ENCODE results near the gene ZNF197. TPM values are rescaled to one million over a fixed set of nuclear protein-coding genes. Genes with fewer than 3 reads are reported as not detected.

ZNF197 gene
- total and polyA plus RNA-seq, 10 of the 15 experiments (the other 5 are each of a cell fraction or from before 2014, with no cell fraction given): 3.2 to 16.6 (median 9.7) TPM

DNA sequence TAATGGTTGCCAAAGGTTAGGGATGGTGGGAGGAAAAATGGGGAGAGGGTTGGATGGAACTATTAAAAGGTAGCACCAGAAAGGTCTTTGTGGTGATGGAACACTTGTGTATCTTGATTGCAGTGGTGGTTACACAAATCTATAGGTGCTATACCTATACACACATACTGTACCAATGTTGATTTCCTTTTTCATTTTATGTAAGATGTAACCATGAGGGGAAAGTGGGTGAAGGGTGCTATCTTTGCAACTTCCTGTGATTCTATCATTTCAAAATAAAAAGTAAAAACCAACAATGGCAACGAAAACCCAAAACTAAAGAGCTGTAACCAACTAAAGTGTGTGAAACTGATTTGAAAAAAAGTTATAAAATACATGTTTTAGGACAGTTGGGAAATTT is 22.9 kb downstream of the ZNF197 start (continued):
- TF ChIP-seq, protein P1, sequence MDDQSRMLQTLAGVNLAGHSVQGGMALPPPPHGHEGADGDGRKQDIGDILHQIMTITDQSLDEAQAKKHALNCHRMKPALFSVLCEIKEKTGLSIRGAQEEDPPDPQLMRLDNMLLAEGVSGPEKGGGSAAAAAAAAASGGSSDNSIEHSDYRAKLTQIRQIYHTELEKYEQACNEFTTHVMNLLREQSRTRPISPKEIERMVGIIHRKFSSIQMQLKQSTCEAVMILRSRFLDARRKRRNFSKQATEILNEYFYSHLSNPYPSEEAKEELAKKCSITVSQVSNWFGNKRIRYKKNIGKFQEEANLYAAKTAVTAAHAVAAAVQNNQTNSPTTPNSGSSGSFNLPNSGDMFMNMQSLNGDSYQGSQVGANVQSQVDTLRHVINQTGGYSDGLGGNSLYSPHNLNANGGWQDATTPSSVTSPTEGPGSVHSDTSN (IDR thresholded peaks at IDR 0.05; ENCODE audit: insufficient replicate concordance, low read depth, low read length): no peak
- TF ChIP-seq SREBF1 (IDR thresholded peaks at IDR 0.05; ENCODE audit: low read length) (no peak), KLF5 (IDR thresholded peaks at IDR 0.05; ENCODE audit: partially characterized antibody) (no peak), IRF4 (IDR thresholded peaks at IDR 0.05; ENCODE audit: low read depth, low read length) (no peak), NFYA (IDR thresholded peaks at IDR 0.05; ENCODE audit: borderline replicate concordance, low read depth, low read length) (no peak), CHD2 (IDR thresholded peaks at IDR 0.05; ENCODE audit: borderline replicate concordance, low read depth, low read length) (no peak), TCF3 (IDR thresholded peaks at IDR 0.05; ENCODE audit: borderline replicate concordance, insufficient read depth, low read depth, low read length) (no peak), ZZZ3 (IDR thresholded peaks at IDR 0.05; ENCODE audit: control insufficient read depth, insufficient read length, low read depth) (no peak), SIN3A (IDR thresholded peaks at IDR 0.05; ENCODE audit: low read depth, low read length) (no peak)
- TF ChIP-seq, protein P2, sequence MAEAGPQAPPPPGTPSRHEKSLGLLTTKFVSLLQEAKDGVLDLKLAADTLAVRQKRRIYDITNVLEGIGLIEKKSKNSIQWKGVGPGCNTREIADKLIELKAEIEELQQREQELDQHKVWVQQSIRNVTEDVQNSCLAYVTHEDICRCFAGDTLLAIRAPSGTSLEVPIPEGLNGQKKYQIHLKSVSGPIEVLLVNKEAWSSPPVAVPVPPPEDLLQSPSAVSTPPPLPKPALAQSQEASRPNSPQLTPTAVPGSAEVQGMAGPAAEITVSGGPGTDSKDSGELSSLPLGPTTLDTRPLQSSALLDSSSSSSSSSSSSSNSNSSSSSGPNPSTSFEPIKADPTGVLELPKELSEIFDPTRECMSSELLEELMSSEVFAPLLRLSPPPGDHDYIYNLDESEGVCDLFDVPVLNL (IDR thresholded peaks at IDR 0.05; ENCODE audit: low read depth, low read length): no peak
- TF ChIP-seq, protein P3, sequence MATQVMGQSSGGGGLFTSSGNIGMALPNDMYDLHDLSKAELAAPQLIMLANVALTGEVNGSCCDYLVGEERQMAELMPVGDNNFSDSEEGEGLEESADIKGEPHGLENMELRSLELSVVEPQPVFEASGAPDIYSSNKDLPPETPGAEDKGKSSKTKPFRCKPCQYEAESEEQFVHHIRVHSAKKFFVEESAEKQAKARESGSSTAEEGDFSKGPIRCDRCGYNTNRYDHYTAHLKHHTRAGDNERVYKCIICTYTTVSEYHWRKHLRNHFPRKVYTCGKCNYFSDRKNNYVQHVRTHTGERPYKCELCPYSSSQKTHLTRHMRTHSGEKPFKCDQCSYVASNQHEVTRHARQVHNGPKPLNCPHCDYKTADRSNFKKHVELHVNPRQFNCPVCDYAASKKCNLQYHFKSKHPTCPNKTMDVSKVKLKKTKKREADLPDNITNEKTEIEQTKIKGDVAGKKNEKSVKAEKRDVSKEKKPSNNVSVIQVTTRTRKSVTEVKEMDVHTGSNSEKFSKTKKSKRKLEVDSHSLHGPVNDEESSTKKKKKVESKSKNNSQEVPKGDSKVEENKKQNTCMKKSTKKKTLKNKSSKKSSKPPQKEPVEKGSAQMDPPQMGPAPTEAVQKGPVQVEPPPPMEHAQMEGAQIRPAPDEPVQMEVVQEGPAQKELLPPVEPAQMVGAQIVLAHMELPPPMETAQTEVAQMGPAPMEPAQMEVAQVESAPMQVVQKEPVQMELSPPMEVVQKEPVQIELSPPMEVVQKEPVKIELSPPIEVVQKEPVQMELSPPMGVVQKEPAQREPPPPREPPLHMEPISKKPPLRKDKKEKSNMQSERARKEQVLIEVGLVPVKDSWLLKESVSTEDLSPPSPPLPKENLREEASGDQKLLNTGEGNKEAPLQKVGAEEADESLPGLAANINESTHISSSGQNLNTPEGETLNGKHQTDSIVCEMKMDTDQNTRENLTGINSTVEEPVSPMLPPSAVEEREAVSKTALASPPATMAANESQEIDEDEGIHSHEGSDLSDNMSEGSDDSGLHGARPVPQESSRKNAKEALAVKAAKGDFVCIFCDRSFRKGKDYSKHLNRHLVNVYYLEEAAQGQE (IDR thresholded peaks at IDR 0.05; ENCODE audit: low read depth, low read length): no peak
- TF ChIP-seq, protein P4, sequence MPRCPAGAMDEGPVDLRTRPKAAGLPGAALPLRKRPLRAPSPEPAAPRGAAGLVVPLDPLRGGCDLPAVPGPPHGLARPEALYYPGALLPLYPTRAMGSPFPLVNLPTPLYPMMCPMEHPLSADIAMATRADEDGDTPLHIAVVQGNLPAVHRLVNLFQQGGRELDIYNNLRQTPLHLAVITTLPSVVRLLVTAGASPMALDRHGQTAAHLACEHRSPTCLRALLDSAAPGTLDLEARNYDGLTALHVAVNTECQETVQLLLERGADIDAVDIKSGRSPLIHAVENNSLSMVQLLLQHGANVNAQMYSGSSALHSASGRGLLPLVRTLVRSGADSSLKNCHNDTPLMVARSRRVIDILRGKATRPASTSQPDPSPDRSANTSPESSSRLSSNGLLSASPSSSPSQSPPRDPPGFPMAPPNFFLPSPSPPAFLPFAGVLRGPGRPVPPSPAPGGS (IDR thresholded peaks at IDR 0.05; ENCODE audit: borderline replicate concordance, insufficient read depth, low read depth, low read length, poor library complexity, severe bottlenecking): no peak

Measured in GM12878 (cell line).